ENCODE data around the gene WSB1. TPM values are rescaled to one million over a fixed set of nuclear protein-coding genes. Genes with fewer than 3 reads are reported as not detected.

The WSB1 gene
- polyA plus RNA-seq, 4 donors, result 181 to 250 (median 218) TPM

DNA sequence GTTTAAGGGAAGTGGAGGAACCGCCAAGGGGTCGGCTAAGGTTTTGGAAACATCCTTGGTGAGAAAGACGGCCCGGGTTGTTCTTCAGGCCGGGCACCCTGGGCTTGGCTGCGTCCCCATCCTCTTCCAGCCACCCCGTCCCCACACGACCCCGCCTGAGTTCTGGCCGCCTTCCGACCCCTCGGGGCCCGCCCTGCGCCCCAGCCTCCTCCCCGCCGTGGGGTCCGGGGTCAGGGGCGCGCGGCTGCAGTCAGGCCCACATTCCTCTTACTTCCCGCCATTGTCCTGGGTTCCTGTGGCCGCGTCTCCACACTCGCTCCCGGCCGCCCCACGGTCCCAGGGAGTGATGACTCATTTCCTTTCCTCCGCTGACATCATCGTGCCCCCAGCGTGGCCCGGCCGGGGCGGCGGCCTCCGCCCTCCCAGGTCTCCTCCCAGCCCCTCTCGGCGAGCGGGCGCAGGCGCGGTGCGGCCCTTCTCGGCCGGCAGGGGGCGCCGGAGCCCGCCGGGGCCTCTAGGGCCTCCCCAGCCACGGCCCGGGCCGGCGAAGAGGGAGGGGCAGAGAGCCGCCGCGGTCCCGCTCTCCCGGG, 59.6 kb downstream of the WSB1 start:
- peak in 3 of 4 donors; percentile 75 to 84 (median 78) for DNase-seq (ENCODE audit: low read depth in 4 of 4, low spot score in 3 of 4)

- DNase-seq (ENCODE audit: low read depth in 4 of 4, low spot score in 3 of 4), result no peak
Measured at GRCh38 chr17:27354051-27354490, 60.2 kb downstream of the WSB1 start.

- no peak for DNase-seq (ENCODE audit: low read depth in 4 of 4, low spot score in 3 of 4)
Measured at GRCh38 chr17:27354491-27355081, 60.7 kb downstream of the WSB1 start.

DNA sequence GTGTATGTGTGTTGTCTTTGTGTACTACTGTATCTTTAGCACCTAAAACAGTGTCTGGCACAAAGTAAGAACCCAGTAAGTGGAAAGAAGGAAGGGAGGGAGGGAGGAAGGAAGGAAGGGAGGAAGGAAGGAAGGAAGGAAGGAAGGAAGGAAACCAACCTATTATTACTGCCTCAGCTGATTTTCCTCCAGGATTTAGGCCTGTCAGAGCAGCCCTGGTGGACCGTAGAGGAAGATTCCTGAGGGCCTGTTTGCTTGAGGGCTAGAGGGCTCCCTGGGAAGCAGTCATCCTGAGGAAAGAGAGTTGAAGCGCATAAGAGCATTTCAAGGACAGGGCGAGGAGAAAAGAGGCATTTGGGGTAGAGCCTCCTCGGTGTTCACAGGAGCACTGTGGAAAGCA, 61.5 kb downstream of the WSB1 start:
- DNase-seq (ENCODE audit: low read depth in 4 of 4, low spot score in 3 of 4), result no peak

DNA sequence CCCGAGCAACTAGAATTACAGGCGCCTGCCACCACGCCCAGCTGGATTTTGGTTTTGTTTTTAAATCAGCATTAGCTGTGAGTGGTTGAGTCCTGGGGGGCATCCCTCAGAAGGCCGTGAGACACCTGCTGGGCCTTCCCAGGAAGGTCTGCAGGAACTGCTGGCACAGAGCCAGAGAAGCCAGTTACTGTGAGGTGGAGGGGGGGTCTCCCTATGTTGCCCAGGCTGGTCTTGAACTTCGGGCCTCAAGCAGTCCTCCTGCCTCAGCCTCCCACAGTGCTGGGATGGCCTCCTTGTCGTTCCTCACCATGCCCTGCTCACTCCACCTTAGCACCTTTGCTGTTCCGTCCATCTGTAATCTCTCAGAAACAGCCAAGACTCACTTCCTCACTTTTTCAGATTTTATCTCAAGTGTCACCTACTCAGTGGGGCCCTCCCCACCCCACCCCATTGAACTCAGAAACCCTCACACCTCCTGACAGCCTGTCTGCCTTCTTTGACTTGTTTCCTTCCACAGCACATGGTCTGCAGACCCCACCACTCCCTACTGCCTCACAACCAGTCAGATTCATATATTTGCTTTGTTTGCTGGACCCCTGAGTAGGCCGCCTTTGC, 62.3 kb downstream of the WSB1 start:
- no peak for DNase-seq (ENCODE audit: low read depth in 4 of 4, low spot score in 3 of 4)

DNA sequence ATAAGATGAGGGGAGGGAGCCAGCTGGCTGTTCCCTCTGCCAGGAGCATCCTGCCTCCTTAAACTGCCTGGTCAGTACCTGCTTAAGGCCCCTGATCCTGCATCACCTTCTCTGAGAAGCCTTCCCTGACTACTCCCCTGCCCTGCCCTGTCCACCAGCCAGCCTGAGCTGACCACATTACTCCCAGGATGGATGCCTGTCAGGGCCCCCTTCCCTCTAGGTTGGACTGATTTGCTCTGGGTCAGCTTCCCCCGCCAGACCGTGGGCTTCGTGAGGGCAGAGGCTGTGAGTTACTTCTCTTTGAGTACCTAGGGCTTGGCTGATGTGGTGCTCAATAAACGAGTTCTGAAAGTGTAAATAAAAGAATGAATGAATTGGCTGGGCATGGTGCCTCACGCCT, 63.3 kb downstream of the WSB1 start:
- no peak for DNase-seq (ENCODE audit: low read depth in 4 of 4, low spot score in 3 of 4)

- DNase-seq (ENCODE audit: low read depth in 4 of 4, low spot score in 3 of 4), result no peak
Measured at GRCh38 chr17:27360507-27360906, 66.6 kb downstream of the WSB1 start.

DNA sequence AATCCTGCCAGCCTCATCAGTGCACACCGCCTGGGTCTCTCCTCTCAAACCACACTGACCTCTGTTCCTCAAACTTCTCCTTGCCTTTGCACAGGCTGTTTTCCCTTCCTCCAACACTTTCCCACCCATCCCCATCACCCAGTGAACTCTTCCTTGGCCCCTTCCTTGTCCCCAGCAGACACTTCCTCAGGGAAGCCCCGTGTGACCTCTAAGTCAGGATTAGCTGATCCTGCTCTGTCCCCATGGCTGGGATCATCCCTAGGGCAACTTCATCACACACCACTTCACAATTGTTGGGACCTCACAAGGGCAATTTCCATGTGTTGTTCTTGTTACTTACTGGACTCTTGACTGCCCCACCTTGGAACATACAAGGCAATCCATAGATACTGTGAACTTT, 67.8 kb downstream of the WSB1 start:
- DNase-seq (ENCODE audit: low read depth in 4 of 4, low spot score in 3 of 4), result no peak

DNA sequence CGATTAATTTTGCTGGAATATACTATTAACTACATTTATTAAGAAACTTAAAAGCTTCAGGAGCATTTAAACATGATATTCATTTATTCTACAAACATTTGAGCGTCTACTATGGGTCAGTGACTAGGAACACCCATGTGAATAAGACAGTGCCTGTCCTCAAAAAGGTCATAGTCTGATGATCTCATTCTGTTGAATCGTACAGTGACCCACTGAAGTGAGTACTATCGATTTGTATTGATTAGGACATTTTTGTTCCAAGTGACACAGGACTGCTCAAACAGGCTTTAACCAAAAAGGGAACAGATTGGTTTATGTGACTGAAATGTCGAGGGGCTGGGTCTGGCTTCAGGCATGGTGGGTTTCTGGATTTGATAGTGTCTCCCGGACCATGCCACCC, 68.6 kb downstream of the WSB1 start:
- DNase-seq (ENCODE audit: low read depth in 4 of 4, low spot score in 3 of 4), result no peak

DNA sequence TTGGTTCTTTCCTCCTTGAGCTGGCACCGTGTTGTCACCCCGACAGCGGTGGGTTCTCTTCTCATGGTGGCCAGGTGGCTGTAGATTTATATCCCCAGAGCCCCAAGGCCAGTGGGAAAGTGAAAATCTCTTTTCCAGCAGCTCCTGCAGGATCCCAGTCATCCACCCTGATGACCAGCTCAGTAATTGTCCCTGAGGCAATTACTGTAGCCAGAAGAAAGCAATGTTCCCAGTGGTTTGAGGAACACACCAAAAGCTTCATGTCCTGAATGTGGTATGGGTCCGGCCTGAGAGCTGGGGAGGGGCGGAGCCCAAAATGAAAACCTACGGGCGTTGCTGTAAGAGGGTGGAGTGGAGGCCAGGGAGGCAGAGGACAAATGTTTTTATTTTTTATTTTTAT, 69.0 kb downstream of the WSB1 start:
- DNase-seq (ENCODE audit: low read depth in 4 of 4, low spot score in 3 of 4), result no peak

DNA sequence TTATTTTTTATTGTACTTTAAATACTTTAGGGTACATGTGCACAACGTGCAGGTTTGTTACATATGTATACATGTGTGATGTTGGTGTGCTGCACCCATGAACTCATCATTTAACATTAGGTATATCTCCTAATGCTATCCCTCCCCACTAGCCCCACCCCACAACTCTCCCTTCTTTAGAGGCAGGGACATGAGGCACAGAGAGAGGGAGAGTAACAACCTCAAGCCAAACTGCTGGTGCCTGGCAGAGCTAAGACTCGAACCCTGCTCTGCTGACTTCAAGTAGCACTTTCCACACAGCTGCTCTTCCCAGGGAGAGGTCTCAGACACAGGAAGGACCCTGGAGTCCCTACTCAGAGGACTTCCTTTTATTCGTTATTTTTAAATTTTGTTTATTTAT, 69.4 kb downstream of the WSB1 start:
- no peak for DNase-seq (ENCODE audit: low read depth in 4 of 4, low spot score in 3 of 4)

Other genes with a start within 250 kb of the WSB1 start
- 10 to 100 TPM; 41.7 to 54.6 (median 48.1) TPM for gene KSR1, start 162.3 kb downstream of the WSB1 start, polyA plus RNA-seq (ENCODE audit: insufficient read length in 4 of 4)